Stimulated activated CD8-positive, alpha-beta memory T cell treated with anti-CD3 and anti-CD28 coated beads, Interleukin-15, amount 100 ng/mL, for 4 hours (primary cell): ENCODE results near the gene NTHL1.

Source experiments
- DNase-seq, 2 donors: peaks; one replicate each; pipeline ENCODE4 v3.0.0-alpha.2; 2020; ENCODE audit warnings: low read depth in 2 of 2

NTHL1 gene

DNA sequence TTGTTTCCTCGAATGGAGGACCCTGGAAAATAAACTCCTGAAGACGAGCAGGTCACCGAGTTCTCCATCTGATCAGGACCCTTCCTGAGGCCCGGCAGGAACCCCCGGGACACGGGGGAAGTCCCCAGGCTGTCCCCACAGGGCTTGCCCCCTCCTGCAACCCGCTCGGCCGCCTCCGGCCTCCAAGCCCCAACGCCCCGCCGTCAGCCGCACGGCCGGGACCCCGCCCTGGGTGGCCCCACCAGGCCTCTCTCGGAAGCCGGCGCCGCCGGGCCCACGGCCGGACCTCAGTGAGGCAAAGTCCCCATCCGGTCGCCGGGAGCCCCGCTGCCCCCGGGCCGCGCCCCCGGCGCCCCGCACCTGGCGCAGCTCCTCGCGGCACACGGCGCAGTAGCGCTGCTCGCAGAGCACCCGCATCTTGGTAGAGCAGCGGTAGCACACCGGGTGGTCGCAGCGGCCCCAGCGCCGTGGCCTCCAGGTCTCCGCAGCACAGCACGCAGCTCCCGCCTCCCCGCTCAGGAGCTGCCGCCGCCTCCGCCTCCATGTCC, 38.4 kb downstream of the NTHL1 start:
- no peak for DNase-seq

- no peak for DNase-seq
Observed at GRCh38 chr16:2008631-2009163, 38.9 kb downstream of the NTHL1 start.

- no peak for DNase-seq
Observed at GRCh38 chr16:2008009-2008526, 39.6 kb downstream of the NTHL1 start.

DNA sequence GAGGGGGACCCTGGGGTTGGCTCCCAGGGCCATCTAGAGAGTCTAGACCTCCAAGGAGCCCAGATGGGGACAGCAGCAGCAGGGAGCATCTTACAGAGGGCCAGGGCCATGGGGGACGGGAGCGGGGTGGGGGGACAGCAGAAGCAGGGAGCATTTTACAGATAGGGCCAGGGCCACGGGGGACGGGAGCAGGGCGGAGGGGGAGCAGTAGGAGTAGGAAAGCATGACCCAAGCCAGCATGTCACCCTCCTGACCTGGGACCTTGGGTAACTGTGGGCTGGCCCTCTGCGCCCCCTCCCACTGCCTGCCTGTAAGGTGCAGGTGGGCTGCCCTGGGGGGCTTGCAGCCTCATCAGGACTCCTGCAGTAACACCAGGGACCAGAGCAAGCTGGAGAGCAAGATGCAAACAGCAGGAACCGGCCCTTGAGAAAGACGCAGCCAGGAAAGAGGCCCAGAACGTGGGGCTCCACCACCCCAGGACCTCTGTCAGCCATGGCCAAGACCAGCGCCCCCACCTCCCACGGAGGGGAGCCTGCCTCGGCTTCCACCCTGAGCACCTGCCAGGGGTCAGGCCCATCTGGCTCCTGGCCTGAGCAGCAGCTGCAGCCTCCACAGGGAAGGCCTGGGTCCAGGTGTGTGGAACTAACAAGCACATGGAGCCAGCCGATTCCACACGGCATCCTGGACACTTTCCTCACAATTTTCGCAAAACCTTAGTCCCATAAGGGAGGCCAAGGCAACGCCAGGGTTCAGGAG, 40.4 kb downstream of the NTHL1 start:
- no peak for DNase-seq

GRCh38 chr16:2006317-2006716, 41.3 kb downstream of the NTHL1 start:
- DNase-seq = no peak

- no peak for DNase-seq
Observed at GRCh38 chr16:2005646-2006045, 42.0 kb downstream of the NTHL1 start.

DNA sequence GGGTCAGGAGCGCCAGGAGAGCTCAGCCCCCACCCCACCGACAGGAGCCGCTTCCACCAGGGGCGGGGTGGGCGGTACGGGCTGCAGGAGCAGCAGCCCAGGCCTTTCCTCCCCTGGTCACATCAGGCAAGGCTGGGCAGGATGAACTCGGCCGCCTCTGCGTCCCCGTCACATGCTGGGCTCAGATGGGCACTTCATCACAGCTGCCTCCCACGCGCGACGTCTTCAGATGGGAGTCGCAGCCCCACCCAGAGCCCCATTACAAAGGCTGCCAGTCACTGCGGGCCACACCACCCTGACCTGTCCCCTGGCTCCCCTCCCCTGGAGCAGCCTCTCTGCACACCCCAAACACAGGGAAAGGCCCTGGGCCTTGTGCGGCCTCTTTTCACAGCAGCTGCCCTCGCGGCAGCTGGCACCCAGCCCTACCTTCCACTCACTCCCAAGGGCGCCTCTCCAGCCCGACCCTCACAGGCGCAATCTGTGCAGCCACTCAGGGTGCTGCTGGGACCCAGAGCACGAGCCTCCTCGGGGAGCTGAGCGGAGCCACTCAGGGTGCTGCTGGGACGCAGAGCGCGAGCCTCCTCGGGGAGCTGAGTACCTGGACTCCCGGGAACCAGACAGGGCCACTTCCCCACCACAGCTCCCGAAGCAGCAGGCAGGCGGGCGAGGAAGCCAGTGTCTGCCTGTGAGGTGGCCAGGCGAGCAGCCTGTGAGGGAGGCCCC, 42.7 kb downstream of the NTHL1 start:
- no peak for DNase-seq

DNA sequence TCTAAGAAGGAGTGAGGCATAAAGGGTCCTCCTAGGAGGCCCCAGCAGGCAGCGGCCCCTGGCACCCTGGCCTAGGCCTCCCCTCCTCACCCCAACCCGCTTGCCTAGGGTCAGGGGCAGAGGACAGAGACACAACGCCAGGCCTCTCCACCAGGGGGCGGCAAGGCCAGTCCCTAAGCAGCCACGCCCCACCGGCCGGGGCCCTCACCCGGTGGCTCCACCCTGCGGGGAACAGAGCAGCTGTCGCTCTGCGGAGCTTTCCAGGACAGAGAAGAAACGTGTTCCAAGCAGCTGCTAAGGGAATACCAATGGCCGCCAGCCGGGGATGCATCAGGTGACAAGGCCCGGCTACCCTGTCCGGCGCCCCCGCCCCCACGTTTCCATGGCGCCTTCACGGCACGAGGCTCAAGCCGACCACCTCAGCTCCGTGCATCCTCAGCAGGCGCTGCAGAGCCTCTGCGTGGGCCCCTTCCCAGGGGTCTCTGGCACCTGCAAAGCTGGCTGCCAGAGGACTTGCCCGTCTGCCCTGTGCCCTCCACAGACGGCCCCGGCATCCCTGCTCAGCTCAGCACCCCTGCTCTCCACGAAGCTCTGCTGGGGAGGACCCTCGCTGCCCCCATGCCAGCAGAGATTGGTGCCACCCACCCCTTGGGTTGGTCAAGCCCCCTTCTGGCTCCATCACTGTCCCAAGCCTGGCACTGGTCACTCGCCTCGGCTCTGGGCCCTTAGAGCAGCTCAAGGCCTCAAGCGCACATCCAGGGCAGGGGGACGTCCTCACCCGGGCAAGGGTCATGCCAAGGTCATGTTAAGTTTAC, 43.6 kb downstream of the NTHL1 start:
- peak; percentile 54 to 64 for DNase-seq

DNA sequence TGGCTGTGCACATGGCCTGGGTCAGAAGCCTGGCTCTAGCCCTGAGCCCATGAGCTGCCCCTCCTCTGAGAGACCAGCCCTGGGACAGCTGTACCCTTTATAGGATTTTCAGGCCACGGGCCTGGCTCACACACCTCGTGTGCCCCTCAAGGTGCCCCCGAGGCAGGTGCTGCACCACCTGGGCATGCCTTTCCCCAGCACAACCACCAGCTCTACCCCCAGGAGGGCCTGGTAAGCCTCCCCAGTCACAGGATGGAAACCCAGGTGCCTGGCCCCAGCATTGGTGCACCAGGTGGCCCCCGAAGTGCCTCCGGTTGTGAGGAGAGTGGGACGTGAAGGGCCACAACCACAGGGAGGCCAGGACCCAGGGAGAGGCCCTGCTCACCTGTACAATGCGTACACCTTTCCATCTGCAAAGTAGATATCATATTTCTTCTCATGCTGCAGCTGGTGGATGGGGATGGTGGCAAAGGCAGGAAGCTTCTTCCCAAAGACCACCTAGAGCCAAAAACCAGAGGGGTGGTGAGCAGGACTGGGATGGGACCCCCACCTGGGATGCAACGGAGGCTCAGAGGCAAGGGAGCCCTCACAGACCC, 44.3 kb downstream of the NTHL1 start:
- DNase-seq = no peak

DNA sequence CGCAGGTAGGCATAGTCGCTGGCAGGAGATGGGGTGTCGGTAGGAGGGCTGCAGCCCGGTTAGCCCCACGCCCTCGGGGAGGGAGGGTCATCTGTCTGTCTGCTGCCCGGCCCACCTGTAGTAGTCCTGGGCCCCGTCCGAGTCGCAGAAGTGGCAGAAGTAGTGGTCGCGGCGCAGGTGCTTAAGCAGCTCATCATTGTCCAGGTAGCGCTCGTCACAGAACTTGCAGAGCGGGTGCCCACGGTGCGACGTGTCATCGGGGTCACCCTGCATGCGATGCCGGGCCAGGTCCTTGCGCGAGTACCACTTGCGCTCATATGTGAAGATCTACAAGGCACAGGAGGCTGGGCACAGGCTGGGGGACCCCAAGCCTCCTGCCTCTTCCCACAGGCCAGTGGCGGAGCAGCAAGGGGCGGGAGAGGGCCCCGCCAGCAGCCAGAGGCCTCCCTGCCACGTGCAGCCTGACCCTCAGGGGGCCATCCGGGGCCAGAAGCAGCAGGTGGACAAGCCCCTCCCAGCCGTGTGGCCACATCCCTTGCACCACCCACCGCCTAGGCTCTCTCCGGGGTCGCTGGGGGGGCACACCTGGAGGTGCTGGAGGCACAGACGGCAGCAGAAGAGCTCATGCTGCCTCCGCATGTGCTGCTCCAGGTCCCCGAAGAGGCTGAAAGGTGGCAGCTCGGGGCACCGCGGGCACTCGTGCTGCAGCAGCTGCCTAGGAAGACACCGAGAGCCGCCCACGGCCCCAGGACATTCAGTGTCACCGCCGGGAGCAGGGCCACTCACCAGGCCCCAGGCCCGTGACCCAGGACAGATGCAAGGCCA, 45.0 kb downstream of the NTHL1 start:
- DNase-seq = no peak

- DNase-seq = no peak
Observed at GRCh38 chr16:2001456-2002355, 45.9 kb downstream of the NTHL1 start.

DNA sequence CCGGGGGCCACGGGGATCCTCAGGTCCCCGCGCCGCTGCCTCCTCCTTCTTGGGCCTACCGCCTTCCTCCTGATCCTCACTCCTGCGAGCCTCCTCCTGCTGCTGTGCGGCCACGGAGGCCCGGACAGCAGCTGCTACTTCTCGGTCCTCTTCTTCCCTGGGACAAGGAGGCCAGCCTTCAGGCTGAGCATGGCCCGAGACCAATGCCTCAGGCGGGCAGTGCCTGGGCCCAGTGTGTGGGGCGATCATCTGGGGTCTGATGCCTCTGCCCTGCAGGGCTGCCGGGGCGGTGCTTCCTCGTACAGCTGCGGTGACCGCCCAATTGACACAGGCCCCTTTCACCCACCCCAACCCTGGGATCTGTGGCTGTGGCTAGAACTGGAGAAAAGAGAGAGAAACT, 46.6 kb downstream of the NTHL1 start:
- no peak for DNase-seq

GRCh38 chr16:1999866-2000514, 47.6 kb downstream of the NTHL1 start:
- DNase-seq = no peak

GRCh38 chr16:1998852-1999801, 48.5 kb downstream of the NTHL1 start:
- no peak for DNase-seq

- no peak for DNase-seq
Observed at GRCh38 chr16:1998360-1998835, 49.2 kb downstream of the NTHL1 start.

DNA sequence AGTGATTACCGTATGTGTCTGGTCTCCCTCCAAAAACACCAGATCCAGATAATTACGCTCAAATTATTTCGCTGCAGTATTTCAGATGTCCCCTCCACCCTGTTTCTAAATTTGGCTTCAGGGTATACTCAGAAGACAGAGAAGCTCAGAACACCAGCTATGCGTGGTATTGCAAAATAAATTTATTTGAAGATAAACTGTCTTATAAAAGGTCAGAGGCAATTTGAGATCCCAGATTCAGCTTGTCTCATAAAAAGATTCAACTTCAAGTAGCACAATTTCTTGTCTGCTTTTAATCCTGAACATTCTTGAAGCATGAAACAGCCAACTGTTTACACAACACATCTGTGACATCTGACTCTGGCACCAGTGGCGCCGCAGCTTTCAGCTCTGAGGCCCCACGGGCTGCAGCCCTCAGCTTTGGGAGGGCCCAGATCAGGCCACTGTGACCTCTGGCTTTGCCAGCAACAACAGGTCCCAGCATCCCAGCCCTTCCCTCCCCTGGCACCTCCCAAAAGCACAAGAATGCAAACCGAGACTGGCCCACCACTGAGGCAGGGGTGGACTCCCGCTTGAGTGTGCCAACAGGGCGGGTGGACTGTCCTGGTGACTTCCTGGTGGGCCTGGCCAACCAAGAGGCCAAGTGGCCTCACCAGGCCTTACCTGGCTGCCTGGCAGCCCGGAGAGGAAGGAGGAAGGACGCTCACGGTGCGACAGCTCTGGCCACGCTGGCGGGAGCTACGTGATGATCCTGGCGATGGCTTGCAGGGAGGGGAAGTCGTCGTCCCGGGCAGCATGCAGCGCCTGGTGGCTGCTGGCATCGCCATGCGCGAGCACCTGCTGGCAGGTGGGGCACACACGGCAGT, 49.9 kb downstream of the NTHL1 start:
- no peak for DNase-seq

GRCh38 chr16:1993731-1994131, 53.9 kb downstream of the NTHL1 start:
- DNase-seq = no peak
